WERI-Rb-1 (cell line): ENCODE data around the gene CCDC90B.
A peak's percentile ranks its signal among the peaks of the same experiment; 100 is the strongest.

Experiments used
- DNase-seq: peaks from one replicate; pipeline ENCODE4 v3.0.0-alpha.2; 2020
- H3K27ac ChIP-seq: fragments of 250-450 bp; sonication (Bioruptor Pico); 2 replicates; pipeline ENCODE4 v1.5.1; 2020; ENCODE audit warnings: mild to moderate bottlenecking, moderate library complexity
- H3K27me3 ChIP-seq: fragments of 250-450 bp; sonication (Bioruptor Pico); 2 replicates; pipeline ENCODE4 v1.5.1; 2021; ENCODE audit warnings: mild to moderate bottlenecking, low read depth, moderate library complexity; ENCODE audit not compliant: insufficient read depth, severe bottlenecking
- H3K36me3 ChIP-seq: fragments of 250-450 bp; sonication (Bioruptor Pico); 2 replicates; pipeline ENCODE4 v1.5.1; 2020; ENCODE audit warnings: mild to moderate bottlenecking, moderate library complexity
- H3K4me3 ChIP-seq: 2 replicates; pipeline ENCODE4 v1.5.1; 2011; ENCODE audit warnings: low read depth, mild to moderate bottlenecking, control low read depth, low read length
- H3K9me3 ChIP-seq: fragments of 250-450 bp; sonication (Bioruptor Pico); 2 replicates; pipeline ENCODE4 v1.5.1; 2021; ENCODE audit warnings: mild to moderate bottlenecking, moderate library complexity; ENCODE audit not compliant: severe bottlenecking
- CTCF ChIP-seq: IDR thresholded peaks from 2 replicates; pipeline ENCODE4 v1.5.1; 2011; ENCODE audit warnings: low read depth, mild to moderate bottlenecking, control low read depth, inconsistent platforms, low read length

CCDC90B gene

DNA sequence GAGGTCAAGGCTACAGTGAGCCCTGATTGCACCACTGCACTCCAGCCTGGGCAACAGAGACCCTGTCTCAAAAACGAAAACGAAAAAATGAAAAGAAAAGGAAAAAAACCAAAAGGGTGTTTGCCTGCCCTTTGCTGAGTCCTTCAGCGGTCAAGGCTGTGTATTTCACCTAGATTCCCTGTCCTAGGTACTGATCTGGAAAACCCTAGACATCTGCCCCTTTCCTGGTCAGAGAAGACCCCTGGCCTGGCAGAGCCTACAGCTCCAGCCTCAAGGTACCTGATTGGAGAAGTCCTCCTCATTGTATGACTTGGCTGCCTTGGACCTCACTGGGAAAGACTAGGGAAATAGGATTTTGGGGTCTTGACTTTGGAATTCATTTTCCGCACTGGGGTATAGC is 8.0 kb upstream of the CCDC90B start:
- H3K27me3 ChIP-seq, result no peaks in the 10 kb centered on the region
- no peak overlapping the region for H3K4me3 ChIP-seq
- no peak overlapping the region for H3K27ac ChIP-seq
- H3K36me3 ChIP-seq, result no peaks in the 10 kb centered on the region
- no peak for DNase-seq
- no peaks in the 10 kb centered on the region for H3K9me3 ChIP-seq
- no peak for TF ChIP-seq CTCF

GRCh38 chr11:83293457-83293774 is 7.2 kb upstream of the CCDC90B start:
- DNase-seq, result no peak
- no peaks in the 10 kb centered on the region for H3K9me3 ChIP-seq
- no peak for TF ChIP-seq CTCF
- no peak overlapping the region for H3K27ac ChIP-seq
- no peaks in the 10 kb centered on the region for H3K36me3 ChIP-seq
- H3K4me3 ChIP-seq, result no peak overlapping the region
- no peaks in the 10 kb centered on the region for H3K27me3 ChIP-seq

DNA sequence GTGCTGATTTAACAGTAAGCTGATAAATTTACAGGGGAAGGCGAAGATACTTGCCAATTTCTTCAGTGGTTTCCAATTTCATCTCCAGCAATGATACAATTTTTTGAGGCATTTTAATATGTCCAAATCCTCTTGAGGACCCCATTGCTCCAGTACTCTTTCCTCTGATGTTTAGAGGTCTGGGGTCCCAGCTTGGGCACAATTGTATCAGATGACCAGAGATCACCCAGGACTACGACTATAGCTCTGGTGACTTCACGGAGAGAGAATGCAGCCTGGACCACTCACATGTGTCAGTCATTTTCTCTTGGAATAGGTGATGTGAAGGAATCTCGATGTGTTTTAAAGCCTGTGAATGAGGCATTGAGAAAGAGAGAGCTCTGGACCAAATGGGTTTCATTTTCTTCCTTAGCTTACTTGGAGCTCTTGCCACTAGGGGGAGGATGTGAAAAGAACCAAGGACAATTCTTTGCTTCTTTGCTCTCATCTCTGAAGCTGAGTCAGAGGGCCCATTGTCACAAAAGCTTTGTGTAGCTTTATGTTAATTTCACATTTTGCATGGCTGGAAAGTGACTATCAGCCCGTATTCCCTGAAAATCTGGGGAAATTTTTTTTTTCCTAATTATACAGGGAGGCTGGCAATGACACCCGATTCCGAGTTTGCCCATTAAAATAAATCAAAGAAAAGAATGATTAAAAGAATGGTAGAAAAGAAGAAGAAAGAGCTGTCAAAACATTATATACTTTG is 6.7 kb upstream of the CCDC90B start:
- peak; percentile 77 for TF ChIP-seq CTCF
- peak; percentile 38 for DNase-seq
- Histone ChIP-seq H3K4me3 (no peak overlapping the region), H3K27me3 (no peaks in the 10 kb centered on the region), H3K36me3 (no peaks in the 10 kb centered on the region), H3K27ac (no peak overlapping the region), H3K9me3 (no peaks in the 10 kb centered on the region)

DNA sequence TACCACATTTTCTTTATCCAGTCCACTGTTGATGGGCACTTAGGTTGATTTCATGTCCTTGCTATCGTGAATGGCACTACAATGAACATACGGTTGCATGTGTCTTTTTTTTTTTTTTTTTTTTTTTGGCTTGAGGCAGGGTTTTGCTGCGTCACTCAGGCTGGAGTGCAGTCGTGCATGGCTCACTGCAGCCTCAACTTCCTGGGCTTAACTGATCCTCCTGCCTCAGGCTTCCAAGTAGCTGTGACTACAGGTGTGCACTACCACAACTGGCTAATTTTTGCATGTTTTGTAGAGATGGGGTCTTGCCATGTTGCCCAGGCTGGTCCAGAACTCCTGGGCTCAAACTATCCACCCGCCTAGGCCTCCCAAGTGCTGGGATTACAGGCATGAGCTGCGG is 1.5 kb upstream of the CCDC90B start:
- no peak for DNase-seq
- H3K27me3 ChIP-seq, result no peaks in the 10 kb centered on the region
- no peak for TF ChIP-seq CTCF
- no peaks in the 10 kb centered on the region for H3K9me3 ChIP-seq
- no peak overlapping the region for H3K27ac ChIP-seq
- H3K4me3 ChIP-seq, result no peak overlapping the region
- peaks cover 6% of the 10 kb centered on the region for H3K36me3 ChIP-seq

GRCh38 chr11:83285151-83285770 is 906 bp downstream of the CCDC90B start:
- Histone ChIP-seq H3K36me3 (peaks cover 6% of the 10 kb centered on the region), H3K4me3 (peak overlapping the region; percentile 76), H3K9me3 (no peaks in the 10 kb centered on the region), H3K27me3 (no peaks in the 10 kb centered on the region), H3K27ac (peak overlapping the region; percentile 97)
- DNase-seq, result no peak
- no peak for TF ChIP-seq CTCF
